Measurements from ENCODE around the gene DNM1L.
"Not testable (repeated sequence)": the region's sequence is repeated elsewhere in the genome, so short reads cannot be mapped to it uniquely, and the experiment has no call there.

The DNM1L gene

GRCh38 chr12:32698285-32698684 is 19.2 kb downstream of the DNM1L start:
- DNase-seq, result no peak

- DNase-seq, result not testable (repeated sequence)
Measured at GRCh38 chr12:32699437-32699836, 20.3 kb downstream of the DNM1L start.

GRCh38 chr12:32702473-32702872 is 23.4 kb downstream of the DNM1L start:
- no peak for DNase-seq

- no peak for DNase-seq
Measured at GRCh38 chr12:32702946-32703345, 23.8 kb downstream of the DNM1L start.

- DNase-seq, result no peak
Measured at GRCh38 chr12:32705783-32706182, 26.7 kb downstream of the DNM1L start.

- no peak for DNase-seq
Measured at GRCh38 chr12:32706335-32707024, 27.4 kb downstream of the DNM1L start.

GRCh38 chr12:32708926-32709325 is 29.8 kb downstream of the DNM1L start:
- DNase-seq, result no peak

- no peak for DNase-seq
Measured at GRCh38 chr12:32714772-32715171, 35.7 kb downstream of the DNM1L start.

GRCh38 chr12:32718926-32719325 is 39.8 kb downstream of the DNM1L start:
- no peak for DNase-seq

- not testable (repeated sequence) for DNase-seq
Measured at GRCh38 chr12:32725308-32725707, 46.2 kb downstream of the DNM1L start.

GRCh38 chr12:32726286-32726685 is 47.2 kb downstream of the DNM1L start:
- no peak for DNase-seq

GRCh38 chr12:32727237-32727636 is 48.1 kb downstream of the DNM1L start:
- DNase-seq, result no peak

- no peak for DNase-seq
Measured at GRCh38 chr12:32734952-32735351, 55.9 kb downstream of the DNM1L start.

GRCh38 chr12:32736445-32736844 is 57.3 kb downstream of the DNM1L start:
- DNase-seq, result no peak

- DNase-seq, result no peak
Measured at GRCh38 chr12:32737715-32738114, 58.6 kb downstream of the DNM1L start.

- no peak for DNase-seq
Measured at GRCh38 chr12:32739279-32739678, 60.2 kb downstream of the DNM1L start.

GRCh38 chr12:32742133-32742532 is 63.0 kb downstream of the DNM1L start:
- no peak for DNase-seq

- no peak for DNase-seq
Measured at GRCh38 chr12:32743264-32743663, 64.2 kb downstream of the DNM1L start.

GRCh38 chr12:32753605-32754004 is 74.5 kb downstream of the DNM1L start:
- no peak for DNase-seq

- no peak for DNase-seq
Measured at GRCh38 chr12:32754111-32754510, 75.0 kb downstream of the DNM1L start.

GRCh38 chr12:32755051-32755653 is 76.1 kb downstream of the DNM1L start:
- DNase-seq, result peak; percentile 32 to 69

GRCh38 chr12:32755654-32756475 is 76.8 kb downstream of the DNM1L start, which contains the start of gene YARS2:
Gene YARS2 (minus strand): TSS chr12:32755897. CDS start chr12:32755874, 23 bp downstream.
- DNase-seq, result peak; percentile 69 to 91

GRCh38 chr12:32756476-32757066 is 77.5 kb downstream of the DNM1L start:
- DNase-seq, result no peak

Data from bone marrow (tissue), 2 donors.